Right lobe of liver (tissue), 4 donors: ENCODE data around the gene LYZL2.

ENCODE experiments used
- POLR2A ChIP-seq: fragments of 450-650 bp; IDR thresholded peaks from one replicate; pipeline ENCODE4 v1.6.1; 2017; ENCODE audit warnings: antibody characterized with exemption, mild to moderate bottlenecking
- TF ChIP-seq, protein P1 (sequence below), 4 donors: fragments of 200-600 bp in 3 of 4; fragments of 450-650 bp in 1 of 4; IDR thresholded peaks; one replicate each; pipeline versions ENCODE4 v1.5.1 to v1.8.0; 2016 to 2022; ENCODE audit warnings: antibody characterized with exemption in 4 of 4, mild to moderate bottlenecking in 2 of 4
- donor health status: DM: no; HTN: no; CAD: no.
- donor health status: DM: no; HTN: no; CAD: no.
- donor health status: DM: no; HTN: yes; CAD: no.

DNA sequence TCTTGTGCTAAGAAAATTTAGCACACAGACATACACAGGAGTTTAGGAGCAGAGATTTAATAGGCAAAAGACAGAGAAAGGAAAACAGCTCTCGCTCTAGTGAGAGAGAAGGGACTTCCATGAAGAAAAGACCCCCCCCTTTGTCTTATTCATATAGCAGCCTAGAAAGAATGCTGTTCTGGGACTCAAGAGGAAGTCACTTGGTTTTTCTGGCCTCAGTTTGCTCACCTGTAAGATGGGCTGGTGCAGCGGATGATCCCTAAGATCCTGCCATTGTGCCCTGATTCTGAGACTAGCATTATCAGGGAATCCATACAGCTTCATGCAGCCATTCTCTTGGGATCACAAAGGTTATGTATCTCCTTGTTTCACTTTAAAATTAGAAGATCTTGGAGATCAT is 42.7 kb downstream of the LYZL2 start:
- TF ChIP-seq, protein P1, sequence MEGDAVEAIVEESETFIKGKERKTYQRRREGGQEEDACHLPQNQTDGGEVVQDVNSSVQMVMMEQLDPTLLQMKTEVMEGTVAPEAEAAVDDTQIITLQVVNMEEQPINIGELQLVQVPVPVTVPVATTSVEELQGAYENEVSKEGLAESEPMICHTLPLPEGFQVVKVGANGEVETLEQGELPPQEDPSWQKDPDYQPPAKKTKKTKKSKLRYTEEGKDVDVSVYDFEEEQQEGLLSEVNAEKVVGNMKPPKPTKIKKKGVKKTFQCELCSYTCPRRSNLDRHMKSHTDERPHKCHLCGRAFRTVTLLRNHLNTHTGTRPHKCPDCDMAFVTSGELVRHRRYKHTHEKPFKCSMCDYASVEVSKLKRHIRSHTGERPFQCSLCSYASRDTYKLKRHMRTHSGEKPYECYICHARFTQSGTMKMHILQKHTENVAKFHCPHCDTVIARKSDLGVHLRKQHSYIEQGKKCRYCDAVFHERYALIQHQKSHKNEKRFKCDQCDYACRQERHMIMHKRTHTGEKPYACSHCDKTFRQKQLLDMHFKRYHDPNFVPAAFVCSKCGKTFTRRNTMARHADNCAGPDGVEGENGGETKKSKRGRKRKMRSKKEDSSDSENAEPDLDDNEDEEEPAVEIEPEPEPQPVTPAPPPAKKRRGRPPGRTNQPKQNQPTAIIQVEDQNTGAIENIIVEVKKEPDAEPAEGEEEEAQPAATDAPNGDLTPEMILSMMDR (IDR thresholded peaks at IDR 0.05) = no peak
- TF ChIP-seq POLR2A = no peak
